Thoracic aorta (tissue), 2 donors: ENCODE data around the gene FMNL2. TPM values are rescaled to one million over a fixed set of nuclear protein-coding genes. Genes with fewer than 3 reads are reported as not detected.

Experiments
- ATAC-seq: fragments of 150-250 bp; one replicate; pipeline ENCODE4 v1.8.0; 2017; ENCODE audit warnings: low read depth; ENCODE audit not compliant: insufficient number of reproducible peaks, low FRiP score
- DNase-seq: peaks from one replicate; pipeline ENCODE4 v3.0.0-alpha.2; 2020; ENCODE audit warnings: low spot score
- H3K27ac ChIP-seq, 2 donors: fragments of 200-600 bp; sonication (generic); 1 replicate in 1 of 2; 2 replicates in 1 of 2; pipeline ENCODE4 v1.5.1; 2016; ENCODE audit warnings: mild to moderate bottlenecking in 2 of 2, moderate library complexity in 2 of 2
- H3K27me3 ChIP-seq: fragments of 200-600 bp; sonication (generic); replicated peaks from 2 replicates; pipeline ENCODE4 v1.6.0; 2016; ENCODE audit warnings: mild to moderate bottlenecking; ENCODE audit not compliant: insufficient read depth
- H3K36me3 ChIP-seq: fragments of 200-600 bp; sonication (generic); one replicate; pipeline ENCODE4 v1.5.1; 2016
- H3K4me1 ChIP-seq, 2 donors: fragments of 200-600 bp; sonication (generic); 1 replicate in 1 of 2; 2 replicates in 1 of 2; pipeline versions ENCODE4 v1.5.1 to v1.6.0; 2016; ENCODE audit warnings: low read depth in 2 of 2, mild to moderate bottlenecking in 1 of 2; ENCODE audit not compliant: control insufficient read depth in 1 of 2
- H3K4me3 ChIP-seq: fragments of 200-600 bp; sonication (generic); 2 replicates; pipeline ENCODE4 v1.5.1; 2016; ENCODE audit warnings: mild to moderate bottlenecking
- H3K9me3 ChIP-seq: fragments of 200-600 bp; sonication (generic); 2 replicates; pipeline ENCODE4 v1.5.1; 2016
- total RNA-seq, 2 donors: library from RNA; depleted of rRNA; stranded (reverse); fragments of >200 nt; gene quantifications; one replicate each; pipeline versions ENCODE4 v1.1.0 to v1.2.3, GENCODE V29; 2016
- TF ChIP-seq, protein P1 (sequence below): fragments of 200-600 bp; sonication (generic); IDR thresholded peaks from one replicate; pipeline ENCODE4 v1.5.1; 2019; ENCODE audit warnings: antibody characterized with exemption

FMNL2 gene
- total RNA-seq, 2 donors from 2014 or later, result 30.6 to 87.0 TPM

DNA sequence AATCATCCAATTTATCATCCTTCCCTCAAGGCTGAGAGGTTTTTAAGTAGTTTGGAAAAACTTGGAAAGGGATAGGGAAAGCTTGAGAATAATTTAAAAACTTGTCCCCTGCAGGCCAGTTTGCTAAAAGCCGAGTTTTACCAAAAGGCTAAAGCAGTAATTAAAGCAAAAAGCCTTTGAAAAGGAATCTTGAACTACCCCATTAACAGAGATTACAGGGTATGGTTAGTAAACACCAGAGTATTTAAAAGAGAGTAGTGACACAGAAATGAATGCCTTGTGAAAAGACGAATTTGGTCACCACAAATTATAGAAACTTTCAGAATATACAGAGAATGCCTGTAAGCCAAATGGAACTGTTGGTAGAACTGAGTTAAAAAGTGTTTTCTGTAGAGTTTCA, 85.0 kb downstream of the FMNL2 start:
- TF ChIP-seq, protein P1, sequence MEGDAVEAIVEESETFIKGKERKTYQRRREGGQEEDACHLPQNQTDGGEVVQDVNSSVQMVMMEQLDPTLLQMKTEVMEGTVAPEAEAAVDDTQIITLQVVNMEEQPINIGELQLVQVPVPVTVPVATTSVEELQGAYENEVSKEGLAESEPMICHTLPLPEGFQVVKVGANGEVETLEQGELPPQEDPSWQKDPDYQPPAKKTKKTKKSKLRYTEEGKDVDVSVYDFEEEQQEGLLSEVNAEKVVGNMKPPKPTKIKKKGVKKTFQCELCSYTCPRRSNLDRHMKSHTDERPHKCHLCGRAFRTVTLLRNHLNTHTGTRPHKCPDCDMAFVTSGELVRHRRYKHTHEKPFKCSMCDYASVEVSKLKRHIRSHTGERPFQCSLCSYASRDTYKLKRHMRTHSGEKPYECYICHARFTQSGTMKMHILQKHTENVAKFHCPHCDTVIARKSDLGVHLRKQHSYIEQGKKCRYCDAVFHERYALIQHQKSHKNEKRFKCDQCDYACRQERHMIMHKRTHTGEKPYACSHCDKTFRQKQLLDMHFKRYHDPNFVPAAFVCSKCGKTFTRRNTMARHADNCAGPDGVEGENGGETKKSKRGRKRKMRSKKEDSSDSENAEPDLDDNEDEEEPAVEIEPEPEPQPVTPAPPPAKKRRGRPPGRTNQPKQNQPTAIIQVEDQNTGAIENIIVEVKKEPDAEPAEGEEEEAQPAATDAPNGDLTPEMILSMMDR, result no peak
- Histone ChIP-seq H3K36me3 (no peaks in the 10 kb centered on the region), H3K9me3 (no peaks in the 10 kb centered on the region), H3K27me3 (no peaks in the 10 kb centered on the region), H3K4me3 (no peak overlapping the region), H3K4me1 (peaks cover 19 to 50% of the 10 kb centered on the region in 2 donors), H3K27ac (no peak overlapping the region)
- no peak for ATAC-seq
- DNase-seq, result no peak

DNA sequence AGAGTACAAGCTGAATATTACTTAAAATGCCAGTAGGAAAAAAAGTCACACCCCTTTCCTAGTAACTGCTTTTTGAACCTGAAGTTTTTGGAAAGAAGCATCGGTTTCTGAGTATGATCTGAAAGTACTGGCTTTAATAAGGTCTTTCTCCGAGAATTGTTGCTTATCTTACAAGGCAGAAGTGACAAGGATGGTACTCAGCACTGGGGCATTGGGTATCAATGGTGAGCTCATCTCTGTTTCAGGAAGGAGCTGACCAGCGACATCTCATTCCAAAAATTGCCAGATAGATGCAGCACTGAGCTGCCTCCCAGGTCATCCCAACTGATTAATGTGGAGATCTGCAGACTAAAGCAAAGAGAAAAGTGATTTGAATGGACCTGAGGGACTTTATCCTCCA, 85.4 kb downstream of the FMNL2 start:
- no peaks in the 10 kb centered on the region for H3K27me3 ChIP-seq
- H3K4me1 ChIP-seq, result peaks cover 18 to 52% of the 10 kb centered on the region in 2 donors
- no peak overlapping the region for H3K27ac ChIP-seq
- H3K4me3 ChIP-seq, result no peak overlapping the region
- no peaks in the 10 kb centered on the region for H3K36me3 ChIP-seq
- TF ChIP-seq, protein P1, result no peak
- no peaks in the 10 kb centered on the region for H3K9me3 ChIP-seq
- DNase-seq, result no peak
- no peak for ATAC-seq

DNA sequence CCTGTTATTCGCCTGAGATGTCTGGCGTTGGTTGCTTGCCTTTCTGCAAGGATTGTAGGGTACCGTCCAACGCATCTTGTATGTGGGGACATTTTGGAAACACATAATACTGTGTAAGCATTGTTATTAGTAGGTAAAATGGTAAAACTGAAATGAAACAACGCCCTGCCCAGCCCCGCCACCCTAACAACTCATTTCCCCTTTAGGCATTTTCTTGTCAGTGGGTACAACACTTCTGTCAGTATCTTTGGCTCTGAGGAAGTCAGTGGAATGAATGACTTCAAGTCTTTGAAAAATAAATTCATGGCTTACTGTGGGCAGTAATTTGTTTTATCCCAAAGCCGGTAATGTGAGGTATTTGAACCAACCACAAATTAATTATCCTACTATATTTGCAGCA, 86.0 kb downstream of the FMNL2 start:
- Histone ChIP-seq H3K4me3 (no peak overlapping the region), H3K36me3 (no peaks in the 10 kb centered on the region), H3K4me1 (peaks cover 12 to 46% of the 10 kb centered on the region in 2 donors), H3K27ac (no peak overlapping the region), H3K9me3 (no peaks in the 10 kb centered on the region), H3K27me3 (no peaks in the 10 kb centered on the region)
- TF ChIP-seq, protein P1, result no peak
- DNase-seq, result no peak
- no peak for ATAC-seq

DNA sequence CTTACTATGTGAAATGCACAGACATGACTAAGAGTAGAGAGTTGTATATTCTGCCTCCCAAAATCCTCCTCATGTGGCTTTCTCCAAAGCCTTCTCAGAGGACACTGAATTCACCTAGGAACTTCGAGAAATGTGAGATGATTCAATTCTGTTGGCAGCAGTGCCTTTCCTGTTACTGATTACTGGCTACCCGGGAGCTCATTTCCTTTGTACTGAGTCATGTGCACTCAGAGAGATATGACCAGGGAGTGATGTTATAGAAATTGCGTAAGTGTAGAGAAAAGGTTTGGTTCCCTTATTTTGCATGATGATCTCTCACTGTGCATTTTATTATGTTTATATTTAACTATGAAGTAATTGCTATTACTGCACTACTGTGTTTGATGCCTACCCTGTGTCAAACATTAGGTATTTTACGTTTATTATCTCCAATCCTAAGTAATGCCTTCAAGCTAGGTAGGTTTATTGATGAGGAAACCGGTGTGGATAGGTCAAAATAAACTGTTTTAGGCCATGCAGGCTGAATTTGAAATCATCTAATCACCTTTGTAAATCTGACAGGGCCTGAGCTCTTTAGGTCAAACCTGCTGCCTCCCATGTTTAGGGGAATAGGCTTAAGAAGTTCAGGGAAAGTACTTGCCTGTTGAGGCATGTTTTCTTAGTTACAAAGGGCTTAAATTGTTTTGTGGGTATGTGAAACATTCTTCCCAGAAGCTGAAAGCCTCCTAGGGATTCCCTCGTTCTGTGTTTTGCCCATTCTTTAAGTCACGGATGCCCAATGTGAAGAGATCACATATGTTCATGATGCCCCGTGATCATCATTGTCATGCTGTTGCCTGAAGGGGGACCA, 86.8 kb downstream of the FMNL2 start:
- peak; percentile 36 for DNase-seq
- Histone ChIP-seq H3K4me1 (peaks cover 6 to 41% of the 10 kb centered on the region in 2 donors), H3K27me3 (no peaks in the 10 kb centered on the region), H3K9me3 (no peaks in the 10 kb centered on the region), H3K36me3 (no peaks in the 10 kb centered on the region), H3K27ac (no peak overlapping the region), H3K4me3 (no peak overlapping the region)
- peak; percentile 83 for ATAC-seq
- TF ChIP-seq, protein P1, result no peak

DNA sequence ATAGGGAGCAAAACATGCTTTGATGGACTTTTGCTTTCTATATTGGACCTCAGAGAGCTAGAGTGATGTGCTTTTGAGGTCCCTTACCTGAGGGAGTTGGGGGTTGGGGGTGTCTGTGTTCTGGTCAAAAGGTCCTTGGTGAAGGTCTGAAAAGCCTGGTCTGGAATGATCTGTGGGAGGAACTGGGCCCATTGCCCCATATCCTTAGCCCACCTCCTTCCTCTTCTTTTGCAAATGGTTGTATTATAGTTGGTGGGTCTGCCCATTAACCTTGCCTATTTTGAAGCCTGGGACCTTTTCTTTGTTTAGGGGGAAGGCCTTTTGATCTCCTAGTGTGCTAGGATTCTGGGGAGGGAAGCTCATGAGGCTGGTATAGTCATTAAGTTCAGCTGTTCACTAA, 88.7 kb downstream of the FMNL2 start:
- H3K9me3 ChIP-seq, result no peaks in the 10 kb centered on the region
- no peak overlapping the region for H3K4me3 ChIP-seq
- H3K4me1 ChIP-seq, result peaks cover 11 to 34% of the 10 kb centered on the region in 2 donors
- H3K36me3 ChIP-seq, result no peaks in the 10 kb centered on the region
- H3K27ac ChIP-seq, result no peak overlapping the region
- TF ChIP-seq, protein P1, result no peak
- ATAC-seq, result no peak
- DNase-seq, result no peak
- no peaks in the 10 kb centered on the region for H3K27me3 ChIP-seq
